NCI-H1694 (cell line): ENCODE results near the gene DCANP1.

Source experiments
- DNase-seq: peaks from one replicate; lab custom pipeline; 2025; lab: John Stamatoyannopoulos, UW

The DCANP1 gene

GRCh38 chr5:135478938-135479337 lies 31.8 kb upstream of the DCANP1 start:
- DNase-seq = no peak

GRCh38 chr5:135477613-135478066 lies 30.5 kb upstream of the DCANP1 start:
- no peak for DNase-seq

GRCh38 chr5:135476615-135477581 lies 29.8 kb upstream of the DCANP1 start:
- DNase-seq = no peak

- DNase-seq = no peak
Observed at GRCh38 chr5:135473956-135474670, 27.0 kb upstream of the DCANP1 start.

GRCh38 chr5:135472141-135472540 lies 25.0 kb upstream of the DCANP1 start:
- no peak for DNase-seq

GRCh38 chr5:135471726-135472125 lies 24.6 kb upstream of the DCANP1 start:
- no peak for DNase-seq

DNA sequence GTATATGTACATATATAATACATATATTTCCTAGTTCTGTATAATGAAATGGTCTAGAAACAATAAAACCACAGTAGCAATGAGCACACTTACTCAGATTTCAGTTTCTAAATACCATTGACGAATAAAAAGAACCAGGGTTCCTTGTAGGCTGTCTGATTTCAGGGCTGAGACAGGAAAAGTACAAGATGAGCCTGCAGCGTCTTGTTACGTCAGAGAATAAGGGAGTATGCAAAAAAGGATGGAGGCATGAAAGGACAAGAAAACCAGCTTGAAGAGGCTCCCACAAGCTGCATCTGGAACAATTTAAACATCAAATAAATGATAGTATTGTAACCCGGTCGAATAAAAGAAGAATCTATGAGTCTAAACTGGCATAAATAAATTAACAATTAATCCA lies 22.8 kb upstream of the DCANP1 start:
- DNase-seq = no peak

- no peak for DNase-seq
Observed at GRCh38 chr5:135468541-135468940, 21.4 kb upstream of the DCANP1 start.

DNA sequence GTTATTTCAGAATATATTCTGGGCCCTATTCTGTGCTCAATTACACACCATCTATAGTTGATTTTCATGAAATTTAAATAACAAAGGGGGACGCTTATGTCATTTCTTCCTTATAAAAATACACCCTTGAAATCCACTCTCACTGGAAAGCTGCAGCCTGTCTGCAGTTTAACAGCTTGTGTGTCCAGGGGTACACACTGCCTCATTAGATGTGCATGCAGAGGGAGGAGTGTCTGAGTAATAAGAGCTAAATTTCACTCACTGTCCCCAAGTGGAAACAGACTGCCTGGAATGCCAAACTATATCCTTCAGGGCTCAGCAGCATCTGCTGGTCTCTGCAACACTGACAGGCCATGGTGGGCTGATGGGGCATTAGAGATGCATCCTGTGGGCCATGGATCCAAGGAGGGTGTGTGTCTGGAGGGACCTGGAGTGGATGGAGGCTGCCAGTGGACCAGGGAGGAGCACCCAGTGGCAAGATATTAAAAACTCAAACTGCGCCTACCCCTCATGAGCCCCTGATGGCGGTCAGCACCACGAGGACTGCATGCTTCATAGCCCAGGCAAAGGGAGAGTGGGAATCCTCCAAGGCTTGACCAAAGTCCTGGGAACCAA lies 20.8 kb upstream of the DCANP1 start:
- no peak for DNase-seq

DNA sequence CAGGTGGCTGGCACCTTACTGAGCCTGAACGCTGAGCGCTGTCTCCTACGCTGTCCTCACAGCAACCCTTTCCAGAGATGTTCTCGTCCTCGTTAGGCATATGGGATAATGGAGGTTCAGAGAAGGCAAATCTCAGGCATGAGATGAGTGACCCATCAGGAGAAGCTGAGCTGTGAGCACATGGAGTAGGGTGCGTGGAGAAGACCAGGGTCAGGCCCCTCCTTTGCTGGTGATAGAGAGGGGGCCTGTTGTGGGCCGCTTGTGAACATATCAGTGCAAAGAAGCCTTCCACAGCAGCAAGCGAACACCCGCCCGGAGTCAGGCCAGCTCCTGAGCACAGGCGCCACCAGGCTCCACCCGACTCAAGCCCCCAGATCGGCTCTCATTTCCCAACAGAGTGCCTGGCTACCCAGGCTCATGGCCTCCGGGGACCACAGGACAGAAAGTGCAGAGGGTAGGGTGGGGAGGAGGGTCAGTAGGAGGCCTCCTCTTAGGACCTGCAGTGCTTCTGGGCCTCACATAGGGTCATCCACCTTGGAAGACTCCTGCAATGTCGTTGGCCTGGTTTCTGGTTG lies 20.0 kb upstream of the DCANP1 start:
- DNase-seq = no peak

- DNase-seq = peak; percentile 34
Observed at GRCh38 chr5:135466178-135467050, 19.3 kb upstream of the DCANP1 start.

DNA sequence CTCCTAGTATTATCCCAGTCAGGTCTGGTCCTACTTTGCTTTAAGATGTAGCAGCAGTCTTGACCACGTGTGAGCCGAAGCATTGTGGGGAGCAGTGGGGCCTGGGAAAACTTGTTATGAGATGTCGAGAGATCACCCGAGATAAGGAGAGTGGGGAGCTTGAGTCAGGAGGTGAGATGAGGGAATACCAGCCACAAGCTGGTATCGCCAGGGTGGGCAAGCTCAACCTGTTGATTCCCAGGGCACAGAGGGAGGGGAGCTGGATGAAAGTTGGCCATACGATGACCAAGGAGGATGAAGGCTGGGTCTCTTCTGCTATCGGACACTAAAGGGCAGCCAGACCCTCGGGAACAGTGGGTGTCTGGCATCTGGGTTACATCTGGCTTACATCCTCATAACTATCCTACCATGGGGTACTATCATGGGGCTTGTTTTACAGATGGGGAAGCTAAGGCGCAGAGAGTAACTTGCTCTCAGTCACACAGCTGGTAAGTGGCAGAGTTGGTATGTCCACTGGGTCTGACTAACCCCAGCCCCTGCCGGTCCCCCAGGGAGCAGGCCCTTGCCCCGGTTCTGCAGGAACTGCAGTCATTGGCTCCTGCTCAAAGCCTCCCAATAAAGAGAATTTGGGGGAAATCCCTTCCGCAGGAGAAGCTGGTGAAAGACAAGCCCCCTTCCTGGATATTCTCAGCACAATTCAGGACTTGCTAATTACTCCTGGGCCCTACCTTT lies 18.4 kb upstream of the DCANP1 start:
- DNase-seq = no peak

- DNase-seq = peak; percentile 86
Observed at GRCh38 chr5:135462304-135462703, 15.2 kb upstream of the DCANP1 start.

- DNase-seq = no peak
Observed at GRCh38 chr5:135461481-135462151, 14.5 kb upstream of the DCANP1 start.

DNA sequence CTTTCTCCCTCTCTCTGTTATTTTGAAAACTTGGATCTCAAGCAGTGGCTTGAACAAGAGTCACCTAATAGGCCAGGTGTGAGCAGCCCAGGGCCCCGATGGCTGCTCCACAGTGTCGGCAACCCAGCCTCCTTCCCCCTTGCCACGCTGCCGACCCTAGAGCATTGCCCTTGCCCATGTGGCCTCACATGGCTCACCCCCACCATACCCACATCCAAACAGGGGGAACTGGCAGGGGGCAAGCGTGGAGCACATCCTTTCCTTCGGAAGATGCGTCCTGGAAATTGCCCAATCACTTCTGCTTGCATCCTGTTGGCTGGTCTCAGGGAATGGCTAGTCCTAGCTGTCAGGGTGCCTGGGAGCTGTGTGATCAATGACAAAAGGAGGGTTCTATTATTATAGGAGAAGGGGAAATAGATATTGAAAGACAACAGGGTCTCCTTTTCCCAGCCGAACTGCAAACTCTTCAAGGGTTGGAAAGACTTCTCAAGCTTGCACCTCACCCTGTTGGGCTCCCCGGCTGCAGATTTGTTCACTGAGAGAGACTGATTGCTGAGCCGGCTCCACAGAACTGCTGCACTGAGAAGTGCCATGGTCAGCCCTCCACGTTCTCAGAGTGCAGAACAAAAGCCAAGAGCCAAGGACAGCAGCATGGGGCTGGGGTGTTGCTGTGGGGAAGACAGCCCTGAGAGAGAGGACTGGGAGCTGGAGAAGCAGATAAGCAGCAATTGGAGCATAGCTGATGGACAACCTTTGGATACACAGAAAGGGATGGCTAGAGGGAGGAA lies 13.3 kb upstream of the DCANP1 start:
- no peak for DNase-seq

GRCh38 chr5:135458921-135459331 lies 11.8 kb upstream of the DCANP1 start:
- DNase-seq = no peak

GRCh38 chr5:135458356-135458755 lies 11.2 kb upstream of the DCANP1 start:
- DNase-seq = no peak

DNA sequence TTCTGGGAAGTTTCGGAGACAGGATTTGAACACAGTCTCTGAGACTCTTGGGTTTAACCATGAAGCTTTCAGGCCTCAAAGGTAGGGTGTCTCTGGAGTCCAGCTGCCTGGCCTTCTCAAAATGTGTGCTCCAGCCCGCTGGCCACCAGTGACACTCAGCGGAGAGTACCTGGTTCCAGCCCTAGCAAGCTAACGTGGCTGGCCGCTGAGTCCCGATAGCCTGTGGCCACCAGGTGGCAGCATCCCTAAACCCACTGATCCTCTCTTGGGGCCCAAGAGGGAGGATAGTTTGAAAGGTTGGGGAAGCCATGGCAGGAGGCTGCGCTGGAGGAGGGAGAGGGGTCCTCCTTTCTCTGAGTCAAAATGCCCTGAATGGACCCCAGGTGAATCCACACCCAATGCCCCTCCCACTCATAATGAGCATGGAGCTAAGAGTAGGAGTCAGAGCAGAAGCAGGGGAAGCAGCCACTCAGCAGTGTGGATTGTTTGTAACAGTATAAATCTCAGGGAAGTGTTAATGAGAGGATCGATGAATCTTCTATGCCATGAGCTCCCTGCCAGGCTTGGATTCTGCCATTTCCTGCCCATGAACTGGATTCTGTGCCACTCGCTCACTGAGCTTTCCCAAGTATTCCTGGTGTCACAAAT lies 10.4 kb upstream of the DCANP1 start:
- DNase-seq = peak; percentile 19
